Brain microvascular endothelial cell (primary cell): Measurements from ENCODE around the gene UBE2E2.

Experiments used
- DNase-seq: peaks from one replicate; pipeline ENCODE4 v3.0.0-alpha.2; 2020
- H3K27ac ChIP-seq: fragments of 250-450 bp; sonication (Bioruptor Pico); 2 replicates; pipeline ENCODE4 v1.5.1; 2020; ENCODE audit warnings: mild to moderate bottlenecking, moderate library complexity
- H3K27me3 ChIP-seq: fragments of 250-450 bp; sonication (Bioruptor Pico); replicated peaks from 2 replicates; pipeline ENCODE4 v1.5.1; 2020; ENCODE audit warnings: mild to moderate bottlenecking
- H3K36me3 ChIP-seq: fragments of 250-450 bp; sonication (Bioruptor Pico); replicated peaks from 2 replicates; pipeline ENCODE4 v1.5.1; 2020; ENCODE audit warnings: mild to moderate bottlenecking
- H3K4me3 ChIP-seq: 2 replicates; pipeline ENCODE4 v1.5.1; 2011; ENCODE audit warnings: low read depth, mild to moderate bottlenecking, control low read depth, low read length, moderate library complexity
- in situ Hi-C: cut with HindIII; loops from 2 replicates; pipeline ENCODE4 v1.10.0; 2017; ENCODE audit warnings: low sequenced_read_pairs, low pct_ligation_motif_present
- TF ChIP-seq, protein P1 (sequence below): IDR thresholded peaks from 2 replicates; pipeline ENCODE4 v1.5.1; 2011; ENCODE audit warnings: low read depth, mild to moderate bottlenecking, moderate library complexity, low read length, control low read depth, inconsistent platforms; ENCODE audit errors: missing control alignments

The UBE2E2 gene

DNA sequence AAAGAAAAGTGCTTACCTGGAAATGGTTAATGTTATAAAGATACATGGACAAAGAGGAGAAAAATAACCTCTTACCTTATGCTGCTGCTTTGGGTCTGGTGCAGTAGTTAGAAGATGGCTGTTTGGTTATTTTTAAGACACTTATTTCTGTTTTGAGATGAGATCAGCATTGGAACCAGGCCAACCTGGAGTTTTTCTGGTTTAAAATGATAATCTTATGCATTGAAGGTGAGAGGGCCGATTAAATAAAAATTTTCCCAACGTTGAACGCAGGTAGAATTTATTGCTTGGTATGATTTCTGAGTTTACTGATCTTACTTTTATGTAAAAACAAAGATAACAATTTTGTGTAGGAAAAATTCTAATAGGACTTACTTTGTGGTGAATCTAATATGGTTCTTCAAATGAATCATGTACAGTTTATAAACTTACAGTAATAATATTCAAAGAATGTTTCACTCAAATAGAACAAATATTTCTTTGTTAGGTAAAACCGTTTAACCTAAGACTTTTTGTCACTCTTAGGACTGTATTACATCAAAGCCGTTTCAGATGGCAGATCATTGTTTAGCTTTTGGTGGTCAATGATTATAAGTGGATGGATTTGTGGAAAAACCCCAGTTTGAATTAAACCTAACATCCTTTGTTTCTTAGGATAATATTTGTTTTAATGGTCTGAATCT is 14.9 kb downstream of the UBE2E2 start:
- H3K27me3 ChIP-seq = no peaks in the 10 kb centered on the region
- TF ChIP-seq, protein P1, sequence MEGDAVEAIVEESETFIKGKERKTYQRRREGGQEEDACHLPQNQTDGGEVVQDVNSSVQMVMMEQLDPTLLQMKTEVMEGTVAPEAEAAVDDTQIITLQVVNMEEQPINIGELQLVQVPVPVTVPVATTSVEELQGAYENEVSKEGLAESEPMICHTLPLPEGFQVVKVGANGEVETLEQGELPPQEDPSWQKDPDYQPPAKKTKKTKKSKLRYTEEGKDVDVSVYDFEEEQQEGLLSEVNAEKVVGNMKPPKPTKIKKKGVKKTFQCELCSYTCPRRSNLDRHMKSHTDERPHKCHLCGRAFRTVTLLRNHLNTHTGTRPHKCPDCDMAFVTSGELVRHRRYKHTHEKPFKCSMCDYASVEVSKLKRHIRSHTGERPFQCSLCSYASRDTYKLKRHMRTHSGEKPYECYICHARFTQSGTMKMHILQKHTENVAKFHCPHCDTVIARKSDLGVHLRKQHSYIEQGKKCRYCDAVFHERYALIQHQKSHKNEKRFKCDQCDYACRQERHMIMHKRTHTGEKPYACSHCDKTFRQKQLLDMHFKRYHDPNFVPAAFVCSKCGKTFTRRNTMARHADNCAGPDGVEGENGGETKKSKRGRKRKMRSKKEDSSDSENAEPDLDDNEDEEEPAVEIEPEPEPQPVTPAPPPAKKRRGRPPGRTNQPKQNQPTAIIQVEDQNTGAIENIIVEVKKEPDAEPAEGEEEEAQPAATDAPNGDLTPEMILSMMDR = no peak
- in situ Hi-C loops = no loop called here
- DNase-seq = peak; percentile 53
- no peak overlapping the region for H3K27ac ChIP-seq
- no peak overlapping the region for H3K4me3 ChIP-seq
- H3K36me3 ChIP-seq = no peaks in the 10 kb centered on the region

DNA sequence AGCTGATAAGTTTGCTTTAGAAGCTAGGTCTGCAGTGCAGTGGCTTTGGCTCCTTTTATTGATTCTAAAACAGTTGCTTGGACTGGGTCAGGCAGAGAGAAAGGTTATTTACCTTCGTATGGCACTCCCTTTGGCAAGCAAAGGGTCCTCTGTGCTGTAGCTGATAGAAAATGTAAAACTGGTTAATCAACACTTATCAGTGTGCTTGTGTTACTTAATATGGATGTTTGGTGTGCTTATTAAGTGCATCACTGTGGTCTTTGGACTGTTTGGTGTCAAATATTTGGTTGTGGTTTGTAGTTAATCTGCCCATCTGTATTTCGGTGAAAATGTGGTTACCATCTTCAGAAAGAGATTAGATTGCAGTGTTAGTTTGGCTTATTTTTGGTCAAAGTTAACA is 16.0 kb downstream of the UBE2E2 start:
- H3K27me3 ChIP-seq = no peaks in the 10 kb centered on the region
- no peak overlapping the region for H3K27ac ChIP-seq
- in situ Hi-C loops = no loop called here
- no peak overlapping the region for H3K4me3 ChIP-seq
- TF ChIP-seq, protein P1 = no peak
- no peaks in the 10 kb centered on the region for H3K36me3 ChIP-seq
- DNase-seq = no peak

DNA sequence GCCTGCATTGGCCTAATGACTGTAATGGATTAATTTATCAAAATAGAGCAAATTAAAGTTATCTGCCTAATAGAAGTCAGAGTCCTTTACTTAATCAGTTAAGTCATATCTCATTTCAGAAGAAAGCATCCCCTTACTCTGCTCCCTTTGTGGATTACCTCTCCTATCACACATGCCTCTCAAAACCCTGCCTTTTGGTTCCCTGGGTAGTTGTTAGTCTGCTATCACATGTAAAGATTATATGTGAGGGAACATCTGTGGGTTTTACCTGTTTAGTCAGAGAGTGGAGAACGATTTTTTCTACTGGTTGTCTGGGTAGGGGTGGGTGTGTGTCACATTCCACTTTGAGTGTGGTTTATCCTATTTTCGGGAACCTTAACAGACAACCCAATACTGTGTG is 16.4 kb downstream of the UBE2E2 start:
- in situ Hi-C loops = no loop called here
- Histone ChIP-seq H3K4me3 (no peak overlapping the region), H3K27ac (no peak overlapping the region), H3K36me3 (no peaks in the 10 kb centered on the region), H3K27me3 (no peaks in the 10 kb centered on the region)
- no peak for DNase-seq
- TF ChIP-seq, protein P1 = no peak

DNA sequence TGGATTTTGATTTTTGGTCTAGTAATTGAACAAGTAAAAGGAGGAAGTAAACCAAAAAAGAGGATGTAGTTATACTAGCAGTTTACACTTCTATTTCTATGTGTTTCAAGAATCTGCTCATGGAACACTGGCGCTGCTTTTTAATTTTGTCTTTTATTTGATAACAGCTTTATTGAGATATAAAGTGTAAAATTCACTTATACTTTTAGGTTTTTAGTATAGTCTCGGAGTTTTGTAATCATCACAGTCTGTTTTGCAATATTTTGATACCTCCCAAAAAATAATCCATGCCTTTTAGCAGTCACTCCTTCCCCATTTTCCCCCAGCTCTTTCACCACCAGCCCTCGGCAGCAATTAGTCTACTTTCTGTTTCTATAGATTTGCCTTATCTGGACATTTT is 18.0 kb downstream of the UBE2E2 start:
- TF ChIP-seq, protein P1 = no peak
- no peak overlapping the region for H3K27ac ChIP-seq
- no peak overlapping the region for H3K4me3 ChIP-seq
- in situ Hi-C loops = no loop called here
- no peak for DNase-seq
- H3K36me3 ChIP-seq = no peaks in the 10 kb centered on the region
- H3K27me3 ChIP-seq = no peaks in the 10 kb centered on the region

DNA sequence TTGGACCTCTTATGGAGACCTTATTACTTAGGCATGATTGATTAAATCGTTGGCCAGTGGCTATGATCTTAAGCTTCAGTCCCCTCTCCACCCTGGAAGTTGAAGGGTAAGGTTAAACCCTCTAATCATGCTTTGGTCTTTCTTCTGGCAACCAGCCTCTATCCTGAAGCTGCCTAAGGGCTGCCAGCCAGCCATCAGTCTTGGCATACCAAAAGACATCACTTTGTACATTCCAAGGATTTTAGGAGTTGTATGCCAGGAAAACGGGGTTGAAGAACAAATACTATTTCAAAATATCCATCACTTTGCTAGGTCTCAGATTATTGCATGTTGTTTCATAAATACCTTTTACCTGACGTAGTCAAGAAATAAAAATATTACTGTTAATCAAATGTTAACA is 28.9 kb downstream of the UBE2E2 start:
- in situ Hi-C loops = no loop called here
- Histone ChIP-seq H3K27ac (no peak overlapping the region), H3K4me3 (no peak overlapping the region), H3K36me3 (no peaks in the 10 kb centered on the region), H3K27me3 (no peaks in the 10 kb centered on the region)
- TF ChIP-seq, protein P1 = no peak
- no peak for DNase-seq

DNA sequence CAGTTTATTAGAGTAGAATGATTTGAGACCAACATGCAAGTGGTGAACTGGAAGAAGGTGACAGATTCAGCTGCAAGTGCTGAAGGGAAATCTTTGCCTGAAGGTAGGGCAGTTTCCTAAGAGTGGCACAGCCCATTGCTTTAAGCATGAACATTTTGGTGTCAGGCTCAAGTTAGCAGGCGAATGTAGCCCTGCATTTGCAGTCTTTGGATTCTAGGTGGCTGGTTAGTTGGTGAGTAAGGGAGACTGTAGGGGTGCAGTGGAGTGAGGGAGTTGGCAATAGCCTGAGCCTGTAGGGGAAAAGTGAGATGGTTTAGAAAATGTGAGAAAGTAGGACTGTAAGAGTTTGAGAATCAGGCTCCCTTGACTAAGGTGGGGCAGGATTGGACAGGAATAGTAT is 29.7 kb downstream of the UBE2E2 start:
- no peak overlapping the region for H3K4me3 ChIP-seq
- DNase-seq = no peak
- no peaks in the 10 kb centered on the region for H3K36me3 ChIP-seq
- H3K27ac ChIP-seq = no peak overlapping the region
- TF ChIP-seq, protein P1 = no peak
- in situ Hi-C loops = no loop called here
- H3K27me3 ChIP-seq = no peaks in the 10 kb centered on the region
